ENCODE measurements around the gene PARVG. TPM values are rescaled to one million over a fixed set of nuclear protein-coding genes. Genes with fewer than 3 reads are reported as not detected.

The PARVG gene
- total RNA-seq, 1 experiment from 2014 or later: not detected

DNA sequence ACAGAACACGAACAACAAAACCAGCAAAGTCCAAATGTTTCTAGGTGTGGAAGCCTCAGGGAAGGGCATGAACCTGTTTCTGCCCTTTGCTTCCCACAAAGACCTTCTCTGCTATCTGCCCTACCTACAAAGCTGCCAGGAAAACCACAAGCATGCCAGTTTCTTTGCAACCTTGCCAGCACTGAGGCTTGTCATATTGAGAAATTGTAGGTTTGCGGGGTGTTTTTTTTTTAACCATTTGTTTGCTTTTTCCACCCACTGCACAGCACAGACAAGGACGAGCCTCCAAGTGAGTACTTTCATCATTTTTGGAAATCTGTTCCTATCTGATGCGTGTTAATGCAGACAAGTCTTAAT is 12.8 kb downstream of the PARVG start:
- peaks cover 8% of the 10 kb centered on the region; the same call in 1 of the 2 replicates for H3K4me1 ChIP-seq (ENCODE audit: insufficient read depth, low read length)
- BruUV-seq (replicated peaks): no TSS peak
- no peak overlapping the region for H3K4me3 ChIP-seq (ENCODE audit: low read length)
- H3K9me2 ChIP-seq (replicated peaks; ENCODE audit: low read length): no peaks in the 10 kb centered on the region
- no peaks in the 10 kb centered on the region for H3K9me3 ChIP-seq (ENCODE audit: low read length)
- H3K36me3 ChIP-seq (ENCODE audit: low read depth, low read length): no peaks in the 10 kb centered on the region
- H3K27ac ChIP-seq (ENCODE audit: low read length): no peak overlapping the region
- intact Hi-C loops (cut with micrococcal nuclease): no loop called here
- no peaks in the 10 kb centered on the region for H3F3A ChIP-seq (ENCODE audit: low read length, unreplicated experiment)
- POLR2A ChIA-PET (ENCODE audit: unreplicated experiment): no interaction called here
- H3K79me2 ChIP-seq (ENCODE audit: low read length): no peaks in the 10 kb centered on the region
- H2AFZ ChIP-seq (ENCODE audit: low read length): no peak overlapping the region
- DNase-seq (peak; percentile 62), ATAC-seq (no peak; the same call in 1 of the 2 replicates)
- H3K4me2 ChIP-seq (ENCODE audit: low read length): peak overlapping the region; percentile 55
- H3K27me3 ChIP-seq (ENCODE audit: low read length): no peaks in the 10 kb centered on the region
- CTCF ChIA-PET: no interaction called here
- no peak for TF ChIP-seq EZH2 (IDR thresholded peaks at IDR 0.05; ENCODE audit: low read length, unreplicated experiment)
- TF ChIP-seq, protein P1, sequence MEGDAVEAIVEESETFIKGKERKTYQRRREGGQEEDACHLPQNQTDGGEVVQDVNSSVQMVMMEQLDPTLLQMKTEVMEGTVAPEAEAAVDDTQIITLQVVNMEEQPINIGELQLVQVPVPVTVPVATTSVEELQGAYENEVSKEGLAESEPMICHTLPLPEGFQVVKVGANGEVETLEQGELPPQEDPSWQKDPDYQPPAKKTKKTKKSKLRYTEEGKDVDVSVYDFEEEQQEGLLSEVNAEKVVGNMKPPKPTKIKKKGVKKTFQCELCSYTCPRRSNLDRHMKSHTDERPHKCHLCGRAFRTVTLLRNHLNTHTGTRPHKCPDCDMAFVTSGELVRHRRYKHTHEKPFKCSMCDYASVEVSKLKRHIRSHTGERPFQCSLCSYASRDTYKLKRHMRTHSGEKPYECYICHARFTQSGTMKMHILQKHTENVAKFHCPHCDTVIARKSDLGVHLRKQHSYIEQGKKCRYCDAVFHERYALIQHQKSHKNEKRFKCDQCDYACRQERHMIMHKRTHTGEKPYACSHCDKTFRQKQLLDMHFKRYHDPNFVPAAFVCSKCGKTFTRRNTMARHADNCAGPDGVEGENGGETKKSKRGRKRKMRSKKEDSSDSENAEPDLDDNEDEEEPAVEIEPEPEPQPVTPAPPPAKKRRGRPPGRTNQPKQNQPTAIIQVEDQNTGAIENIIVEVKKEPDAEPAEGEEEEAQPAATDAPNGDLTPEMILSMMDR (conservative IDR thresholded peaks at IDR 0.05; ENCODE audit: low read depth, low read length): no peak
- TF ChIP-seq EZH2phosphoT487 (IDR thresholded peaks at IDR 0.05; ENCODE audit: borderline replicate concordance, low read length): no peak
- no peak overlapping the region for H3K9ac ChIP-seq (ENCODE audit: low read length)
- no peaks in the 10 kb centered on the region for H4K20me1 ChIP-seq (ENCODE audit: low read length)

DNA sequence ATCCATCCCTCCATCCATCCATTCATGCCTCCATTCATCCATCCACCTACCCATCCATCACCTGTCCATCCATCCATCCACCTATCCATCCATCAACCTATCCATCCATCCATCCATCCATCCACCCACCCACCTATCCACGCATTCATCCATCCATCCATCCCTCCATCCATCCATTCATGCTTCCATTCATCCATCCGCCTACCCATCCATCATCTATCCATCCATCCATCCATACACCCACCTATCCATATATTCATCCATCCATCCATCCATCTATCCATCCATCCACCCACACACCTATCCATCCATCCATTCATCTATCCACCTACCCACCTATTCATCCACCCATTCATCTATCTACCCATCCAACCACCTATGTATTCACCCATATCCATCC is 13.8 kb downstream of the PARVG start:
- Histone ChIP-seq H3K27me3 (ENCODE audit: low read length) (no peaks in the 10 kb centered on the region), H3F3A (ENCODE audit: low read length, unreplicated experiment) (no peaks in the 10 kb centered on the region), H3K36me3 (ENCODE audit: low read depth, low read length) (no peaks in the 10 kb centered on the region), H3K9me2 (replicated peaks; ENCODE audit: low read length) (no peaks in the 10 kb centered on the region), H3K79me2 (ENCODE audit: low read length) (no peaks in the 10 kb centered on the region), H3K4me3 (ENCODE audit: low read length) (no peak overlapping the region), H3K4me2 (ENCODE audit: low read length) (no peak overlapping the region), H3K27ac (ENCODE audit: low read length) (no peak overlapping the region), H3K9me3 (ENCODE audit: low read length) (no peaks in the 10 kb centered on the region), H3K4me1 (ENCODE audit: insufficient read depth, low read length) (peaks cover 8% of the 10 kb centered on the region; the same call in 1 of the 2 replicates), H4K20me1 (ENCODE audit: low read length) (no peaks in the 10 kb centered on the region), H3K9ac (ENCODE audit: low read length) (no peak overlapping the region), H2AFZ (ENCODE audit: low read length) (no peak overlapping the region)
- TF ChIP-seq, protein P1 (conservative IDR thresholded peaks at IDR 0.05; ENCODE audit: low read depth, low read length): no peak
- no peak for TF ChIP-seq EZH2phosphoT487 (IDR thresholded peaks at IDR 0.05; ENCODE audit: borderline replicate concordance, low read length)
- TF ChIP-seq EZH2 (IDR thresholded peaks at IDR 0.05; ENCODE audit: low read length, unreplicated experiment): no peak
- DNase-seq: no peak
- BruUV-seq (replicated peaks): no TSS peak
- ATAC-seq: no peak
- intact Hi-C loops (cut with micrococcal nuclease): no loop called here
- POLR2A ChIA-PET (ENCODE audit: unreplicated experiment): no interaction called here
- CTCF ChIA-PET: no interaction called here

DNA sequence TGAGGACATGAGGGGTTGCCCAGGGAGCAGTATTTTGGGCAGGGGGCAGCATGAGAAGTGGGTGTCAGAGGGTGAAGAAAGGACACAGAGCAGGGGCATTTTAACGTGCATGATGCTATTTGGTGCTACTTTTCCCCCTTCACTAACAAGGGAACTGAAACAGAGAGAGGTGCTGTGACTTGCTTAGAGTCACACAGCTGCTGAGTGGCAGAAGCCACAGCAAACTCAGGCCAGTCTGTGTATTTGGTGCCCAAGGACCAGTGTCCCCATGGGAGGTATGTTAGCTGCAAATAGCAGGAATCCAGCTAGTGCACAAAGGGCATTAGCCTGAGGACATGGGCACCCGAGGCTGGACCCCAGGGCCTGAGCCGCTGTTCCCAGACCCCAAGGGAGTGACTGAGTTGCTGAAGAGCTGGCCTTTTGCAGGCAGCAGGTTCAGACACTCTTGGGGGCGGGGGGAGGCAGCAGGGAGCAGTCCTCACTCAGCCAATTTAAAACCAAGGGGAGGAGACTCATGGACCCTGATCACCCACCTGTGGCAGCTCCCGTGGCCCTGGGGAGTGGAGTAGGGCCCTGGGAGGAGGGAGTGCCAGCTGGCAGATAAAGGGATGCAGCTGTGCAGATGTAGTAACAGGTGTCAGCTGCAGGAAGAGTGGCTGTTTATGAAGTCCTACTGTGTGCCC is 14.6 kb downstream of the PARVG start:
- Histone ChIP-seq H3K4me2 (ENCODE audit: low read length) (no peak overlapping the region), H3K36me3 (ENCODE audit: low read depth, low read length) (no peaks in the 10 kb centered on the region), H2AFZ (ENCODE audit: low read length) (no peak overlapping the region), H3K27ac (ENCODE audit: low read length) (no peak overlapping the region), H3F3A (ENCODE audit: low read length, unreplicated experiment) (no peaks in the 10 kb centered on the region), H3K9me3 (ENCODE audit: low read length) (no peaks in the 10 kb centered on the region), H3K4me3 (ENCODE audit: low read length) (no peak overlapping the region), H4K20me1 (ENCODE audit: low read length) (no peaks in the 10 kb centered on the region), H3K9ac (ENCODE audit: low read length) (no peak overlapping the region), H3K79me2 (ENCODE audit: low read length) (no peaks in the 10 kb centered on the region), H3K9me2 (replicated peaks; ENCODE audit: low read length) (no peaks in the 10 kb centered on the region), H3K4me1 (ENCODE audit: insufficient read depth, low read length) (peaks cover 8% of the 10 kb centered on the region; the same call in 1 of the 2 replicates), H3K27me3 (ENCODE audit: low read length) (no peaks in the 10 kb centered on the region)
- TF ChIP-seq, protein P1 (conservative IDR thresholded peaks at IDR 0.05; ENCODE audit: low read depth, low read length): no peak
- no peak for TF ChIP-seq EZH2 (IDR thresholded peaks at IDR 0.05; ENCODE audit: low read length, unreplicated experiment)
- TF ChIP-seq EZH2phosphoT487 (IDR thresholded peaks at IDR 0.05; ENCODE audit: borderline replicate concordance, low read length): no peak
- ChIA-PET CTCF (no interaction called here), POLR2A (ENCODE audit: unreplicated experiment) (interaction anchor here (0.6 kb wide), 1 partner anchor 534 kb away, joined by 6 read pairs; no protein-coding TSS in a partner anchor)
- intact Hi-C loops (cut with micrococcal nuclease): no loop called here
- BruUV-seq (replicated peaks): no TSS peak
- ATAC-seq (no peak), DNase-seq (no peak)
